GM18870 (cell line): ENCODE results near the gene COL8A1.
A peak's percentile ranks its signal among the peaks of the same experiment; 100 is the strongest.

ENCODE experiments used
- ATAC-seq: cut with Tn5 transposase; IDR thresholded peaks from one replicate; pipeline ENCODE4 v1.9.1; 2021; ENCODE audit warnings: moderate library complexity; ENCODE audit not compliant: unreplicated experiment

Gene COL8A1

GRCh38 chr3:99781761-99782160, 143.4 kb downstream of the COL8A1 start:
- no peak for ATAC-seq

DNA sequence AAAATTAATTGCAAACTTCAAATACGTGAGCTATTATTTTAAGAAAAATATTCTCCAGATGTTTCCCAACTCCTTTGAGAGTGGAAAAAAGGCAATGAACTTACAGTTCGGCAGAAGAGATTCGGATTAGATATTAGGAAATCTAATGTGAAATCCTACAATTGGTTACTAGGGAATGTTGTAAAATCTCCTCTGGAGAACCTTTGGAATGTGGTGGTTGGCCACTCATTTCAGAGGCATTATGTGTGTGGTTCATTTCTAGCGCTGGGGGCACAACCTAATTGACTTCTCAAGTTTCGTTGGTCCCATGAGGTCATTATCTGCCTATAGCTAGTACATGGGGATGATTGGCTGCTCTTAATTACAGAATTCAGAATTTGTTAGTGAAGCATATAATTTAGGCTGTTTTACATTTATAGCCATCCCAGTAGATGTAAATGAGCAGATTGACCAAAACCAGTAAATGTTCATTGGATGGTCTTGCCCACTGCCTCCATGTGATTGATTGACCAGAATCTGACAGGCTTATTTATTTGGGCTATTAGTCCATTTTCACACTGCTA, 144.7 kb downstream of the COL8A1 start:
- no peak for ATAC-seq

- ATAC-seq = peak; percentile 86
Measured at GRCh38 chr3:99789011-99789721, 150.8 kb downstream of the COL8A1 start.

DNA sequence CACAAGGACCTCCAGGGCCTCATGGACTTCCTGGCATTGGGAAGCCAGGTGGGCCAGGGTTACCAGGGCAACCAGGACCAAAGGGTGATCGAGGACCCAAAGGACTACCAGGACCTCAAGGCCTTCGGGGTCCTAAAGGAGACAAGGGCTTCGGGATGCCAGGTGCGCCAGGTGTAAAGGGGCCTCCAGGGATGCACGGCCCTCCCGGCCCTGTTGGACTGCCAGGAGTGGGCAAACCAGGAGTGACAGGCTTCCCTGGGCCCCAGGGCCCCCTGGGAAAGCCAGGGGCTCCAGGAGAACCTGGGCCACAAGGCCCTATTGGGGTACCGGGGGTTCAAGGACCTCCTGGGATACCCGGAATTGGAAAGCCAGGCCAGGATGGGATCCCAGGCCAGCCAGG, 156.1 kb downstream of the COL8A1 start:
- no peak for ATAC-seq

DNA sequence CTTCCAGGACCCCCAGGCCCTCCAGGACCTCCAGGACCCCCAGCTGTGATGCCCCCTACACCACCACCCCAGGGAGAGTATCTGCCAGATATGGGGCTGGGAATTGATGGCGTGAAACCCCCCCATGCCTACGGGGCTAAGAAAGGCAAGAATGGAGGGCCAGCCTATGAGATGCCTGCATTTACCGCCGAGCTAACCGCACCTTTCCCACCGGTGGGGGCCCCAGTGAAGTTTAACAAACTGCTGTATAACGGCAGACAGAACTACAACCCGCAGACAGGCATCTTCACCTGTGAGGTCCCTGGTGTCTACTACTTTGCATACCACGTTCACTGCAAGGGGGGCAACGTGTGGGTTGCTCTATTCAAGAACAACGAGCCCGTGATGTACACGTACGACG, 157.2 kb downstream of the COL8A1 start:
- no peak for ATAC-seq

DNA sequence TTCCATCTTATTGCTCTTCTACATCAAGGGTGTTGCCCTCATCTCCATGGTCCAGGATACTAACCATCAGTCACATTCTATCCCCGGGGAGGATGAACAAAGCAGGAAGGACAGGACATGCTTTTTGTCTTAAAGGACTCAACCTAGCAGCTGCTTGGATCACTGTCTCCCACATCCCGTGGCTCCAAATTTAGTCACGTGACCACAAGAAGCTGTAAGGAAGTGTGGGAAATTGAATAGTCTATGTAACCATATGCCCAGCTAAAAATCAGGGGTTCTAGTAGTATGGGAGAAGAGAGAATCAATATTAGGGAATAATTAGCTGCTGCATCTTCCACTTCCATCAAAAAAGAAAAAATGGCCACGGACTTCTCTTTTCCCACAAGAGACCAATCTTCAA, 161.0 kb downstream of the COL8A1 start:
- no peak for ATAC-seq

DNA sequence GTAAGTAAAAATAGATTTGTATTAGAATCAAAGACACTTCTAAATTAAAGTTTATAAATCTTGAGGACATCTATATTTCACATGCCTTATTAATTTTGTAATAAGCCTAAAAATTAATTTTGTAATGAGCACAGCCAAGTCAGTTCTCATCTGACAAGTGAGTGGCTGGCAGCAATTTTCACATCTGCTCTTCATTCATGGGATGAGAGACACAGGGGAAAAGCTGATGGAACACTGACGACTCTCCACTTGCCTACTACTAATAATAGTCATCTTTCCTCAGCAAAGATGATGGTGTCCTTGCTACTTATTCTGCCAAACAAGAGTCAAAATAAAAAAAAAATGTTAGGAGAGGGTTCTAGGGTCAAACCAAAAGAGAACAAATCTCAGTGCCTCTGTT, 164.9 kb downstream of the COL8A1 start:
- no peak for ATAC-seq

GRCh38 chr3:99805160-99805559, 166.8 kb downstream of the COL8A1 start:
- no peak for ATAC-seq

- ATAC-seq = no peak
Measured at GRCh38 chr3:99808163-99808794, 169.9 kb downstream of the COL8A1 start.

GRCh38 chr3:99809565-99809964, 171.2 kb downstream of the COL8A1 start:
- ATAC-seq = no peak

- ATAC-seq = no peak
Measured at GRCh38 chr3:99810403-99810802, 172.0 kb downstream of the COL8A1 start.

- ATAC-seq = no peak
Measured at GRCh38 chr3:99817047-99817436, 178.6 kb downstream of the COL8A1 start.

GRCh38 chr3:99817437-99818240, 179.2 kb downstream of the COL8A1 start, which contains the start of gene CMSS1:
TSS of gene CMSS1 (plus strand) at chr3:99817862.
- peak; percentile 95 for ATAC-seq

GRCh38 chr3:99818818-99819217, 180.4 kb downstream of the COL8A1 start:
- no peak for ATAC-seq

DNA sequence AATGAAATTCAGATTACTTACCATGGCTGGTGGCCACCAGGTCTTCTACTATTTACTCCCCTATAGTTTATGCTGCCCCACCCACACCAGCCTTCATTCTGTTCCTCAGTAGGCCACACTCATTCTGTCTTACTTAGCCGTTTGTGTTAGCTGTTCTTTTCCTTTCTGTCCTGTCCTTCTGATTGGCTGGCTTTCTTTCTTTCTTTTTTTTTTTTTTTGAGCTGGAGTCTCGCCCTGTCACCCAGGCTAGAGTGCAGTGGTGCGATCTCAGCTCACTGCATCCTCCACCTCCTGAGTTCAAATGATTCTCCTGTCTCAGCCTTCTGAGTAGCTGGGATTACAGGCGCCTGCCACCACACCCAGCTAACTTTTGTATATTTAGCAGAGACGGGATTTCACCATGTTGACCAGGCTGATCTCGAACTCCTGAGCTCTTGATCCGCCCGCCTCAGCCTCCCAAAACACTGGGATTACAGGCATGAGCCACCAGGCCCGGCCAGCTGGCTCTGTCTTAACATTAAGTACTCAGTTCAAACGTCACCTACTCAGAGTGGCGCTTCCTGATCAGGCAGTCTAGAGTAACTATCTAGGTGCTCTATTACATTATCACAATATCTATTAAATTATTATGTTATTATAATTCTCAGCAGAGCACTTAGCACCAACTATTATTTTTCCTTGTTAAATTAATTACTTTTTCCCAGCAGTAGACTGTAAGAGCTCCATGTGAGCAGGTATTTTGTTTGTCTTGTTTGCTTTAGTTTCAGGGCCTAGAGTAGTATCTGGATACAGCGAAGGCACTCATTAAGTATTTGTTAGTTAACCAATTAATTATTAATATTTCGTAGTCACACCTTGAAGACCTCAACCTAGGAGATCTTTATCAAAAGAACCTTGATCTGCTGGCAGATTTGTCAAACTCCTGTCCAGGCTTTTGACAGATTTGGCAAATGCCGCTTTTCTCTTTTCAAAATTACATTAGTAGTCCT, 185.6 kb downstream of the COL8A1 start:
- no peak for ATAC-seq

DNA sequence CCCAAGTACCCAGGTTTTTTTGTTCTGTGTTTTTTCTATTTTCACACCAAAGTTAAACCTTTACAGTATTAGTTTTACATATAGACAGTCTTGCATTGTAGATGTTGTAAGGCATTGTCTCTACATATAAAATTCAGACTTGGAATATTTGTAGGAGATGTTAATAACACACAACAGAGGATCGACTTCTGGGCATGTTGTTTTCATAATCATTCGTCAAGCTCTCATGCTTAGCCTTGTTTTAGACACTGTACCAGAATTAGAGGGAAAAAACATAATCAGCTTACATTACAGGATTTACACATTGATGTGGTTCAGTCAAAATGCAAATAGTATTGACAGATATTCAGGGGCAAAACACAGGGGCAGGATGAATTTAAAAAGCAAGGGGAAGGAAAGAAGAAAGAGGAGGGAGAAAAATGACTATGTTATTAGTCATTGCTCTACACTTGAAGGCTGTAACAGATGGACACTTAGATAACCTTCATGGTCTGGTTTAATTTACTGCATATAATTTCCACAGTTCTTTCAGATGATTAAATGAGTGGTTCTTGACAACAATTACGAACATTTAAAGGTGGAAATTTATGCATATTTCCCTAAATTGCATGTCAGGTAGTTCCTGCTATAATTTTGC, 186.7 kb downstream of the COL8A1 start:
- ATAC-seq = no peak

- no peak for ATAC-seq
Measured at GRCh38 chr3:99829844-99830243, 191.4 kb downstream of the COL8A1 start.

- ATAC-seq = no peak
Measured at GRCh38 chr3:99833617-99834205, 195.3 kb downstream of the COL8A1 start.

DNA sequence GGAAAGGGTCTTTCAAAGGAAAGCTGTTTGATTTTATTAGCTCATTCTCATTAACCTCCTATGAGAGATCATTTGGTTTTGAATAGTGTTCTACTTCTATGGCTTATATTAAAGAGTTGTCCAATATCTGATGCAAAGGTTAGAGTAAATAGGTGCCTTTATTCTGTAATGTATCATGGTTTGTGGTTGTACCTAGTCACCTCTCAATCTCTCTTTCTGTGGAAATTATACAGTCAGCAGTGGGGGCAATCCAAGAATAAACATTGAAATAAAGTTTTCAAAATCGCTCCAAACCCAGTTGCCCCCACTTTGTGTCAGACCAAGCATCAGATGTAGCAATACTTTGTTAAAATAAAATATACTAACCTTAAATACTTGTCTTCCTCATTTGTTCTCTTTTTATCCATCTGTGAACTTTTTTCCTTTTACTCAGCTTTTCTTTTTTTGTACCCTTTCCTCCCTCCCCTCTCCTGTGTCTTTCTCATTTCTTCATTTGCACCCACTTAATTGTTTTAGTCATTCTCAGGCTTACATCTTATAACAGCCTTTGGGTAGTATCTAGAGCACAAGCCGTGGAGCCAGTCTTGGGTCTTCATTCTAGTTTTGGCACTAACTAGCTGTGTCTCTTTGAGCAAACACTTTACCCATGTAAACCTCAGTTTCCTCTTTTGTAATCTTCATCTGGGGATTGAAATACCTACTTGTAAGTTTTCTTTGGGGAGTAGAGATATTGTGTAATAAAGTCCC, 196.0 kb downstream of the COL8A1 start:
- ATAC-seq = no peak
